ENCODE measurements around the gene SMAD4.
"Not testable (repeated sequence)": the region's sequence is repeated elsewhere in the genome, so short reads cannot be mapped to it uniquely, and the experiment has no call there.

Gene SMAD4

DNA sequence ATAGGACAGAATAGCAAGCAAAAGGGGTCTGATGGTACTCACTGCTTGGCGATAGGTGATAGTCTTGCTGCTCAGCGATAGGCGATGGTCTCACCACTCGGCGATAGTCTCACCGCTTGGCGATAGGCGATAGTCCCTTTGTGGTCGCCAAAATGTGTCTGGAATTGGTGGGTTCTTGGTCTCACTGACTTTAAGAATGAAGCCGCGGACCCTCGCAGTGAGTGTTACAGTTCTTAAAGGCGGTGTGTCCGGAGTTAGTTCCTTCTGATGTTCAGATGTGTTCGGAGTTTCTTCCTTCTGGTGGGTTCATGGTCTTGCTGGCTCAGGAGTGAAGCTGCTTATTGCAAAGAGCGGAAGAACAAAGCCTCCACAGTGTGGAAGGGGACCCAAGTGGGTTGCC, 90.0 kb downstream of the SMAD4 start:
- DNase-seq, result not testable (repeated sequence)

DNA sequence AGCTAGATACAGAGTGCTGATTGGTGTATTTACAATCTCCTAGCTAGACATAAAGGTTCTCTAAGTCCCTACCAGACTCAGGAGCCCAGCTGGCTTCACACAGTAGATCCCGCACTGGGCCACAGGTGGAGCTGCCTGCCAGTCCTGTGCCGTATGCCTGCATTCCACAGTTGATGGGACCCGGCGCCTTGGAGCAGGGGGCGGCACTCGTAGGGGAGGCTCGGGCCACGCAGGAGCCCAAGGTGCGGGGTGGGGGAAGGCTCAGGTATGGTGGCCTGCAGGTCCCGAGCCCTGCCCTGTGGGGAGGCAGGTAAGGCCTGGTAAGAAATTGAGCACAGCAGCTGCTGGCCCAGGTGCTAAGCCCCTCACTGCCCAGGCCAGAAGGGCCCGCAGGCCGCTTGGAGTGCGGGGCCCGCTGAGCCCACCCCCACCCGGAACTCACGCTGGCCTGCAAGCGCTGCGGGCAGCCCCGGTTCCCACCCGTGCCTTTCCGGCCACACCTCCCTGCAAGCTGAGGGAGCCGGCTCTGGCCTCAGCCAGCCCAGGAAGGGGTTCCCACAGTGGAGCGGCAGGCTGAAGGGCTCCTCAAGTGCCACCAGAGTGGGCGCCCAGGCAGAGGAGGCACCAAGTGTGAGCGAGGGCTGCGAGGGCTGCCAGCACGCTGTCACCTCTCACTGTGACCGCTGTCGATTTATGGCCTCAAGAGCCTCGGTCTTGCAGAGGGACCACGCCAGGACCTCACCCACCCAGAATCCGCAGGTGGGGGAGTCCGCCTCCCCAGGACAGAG, 91.0 kb downstream of the SMAD4 start:
- no peak for DNase-seq

DNA sequence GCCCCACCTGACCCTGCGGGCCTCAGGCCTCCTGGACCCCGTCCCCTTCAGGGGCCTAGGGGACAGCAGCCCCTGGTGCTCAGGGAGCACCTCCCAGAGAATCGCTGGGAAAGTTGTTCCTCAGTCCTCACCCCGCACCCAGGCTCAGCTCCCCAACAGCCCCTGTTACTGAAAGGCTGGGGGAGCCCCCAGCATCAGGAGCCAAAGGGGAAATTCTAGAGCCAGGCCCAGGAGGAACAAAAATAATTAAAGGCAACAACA, 91.5 kb downstream of the SMAD4 start:
- no peak for DNase-seq

DNA sequence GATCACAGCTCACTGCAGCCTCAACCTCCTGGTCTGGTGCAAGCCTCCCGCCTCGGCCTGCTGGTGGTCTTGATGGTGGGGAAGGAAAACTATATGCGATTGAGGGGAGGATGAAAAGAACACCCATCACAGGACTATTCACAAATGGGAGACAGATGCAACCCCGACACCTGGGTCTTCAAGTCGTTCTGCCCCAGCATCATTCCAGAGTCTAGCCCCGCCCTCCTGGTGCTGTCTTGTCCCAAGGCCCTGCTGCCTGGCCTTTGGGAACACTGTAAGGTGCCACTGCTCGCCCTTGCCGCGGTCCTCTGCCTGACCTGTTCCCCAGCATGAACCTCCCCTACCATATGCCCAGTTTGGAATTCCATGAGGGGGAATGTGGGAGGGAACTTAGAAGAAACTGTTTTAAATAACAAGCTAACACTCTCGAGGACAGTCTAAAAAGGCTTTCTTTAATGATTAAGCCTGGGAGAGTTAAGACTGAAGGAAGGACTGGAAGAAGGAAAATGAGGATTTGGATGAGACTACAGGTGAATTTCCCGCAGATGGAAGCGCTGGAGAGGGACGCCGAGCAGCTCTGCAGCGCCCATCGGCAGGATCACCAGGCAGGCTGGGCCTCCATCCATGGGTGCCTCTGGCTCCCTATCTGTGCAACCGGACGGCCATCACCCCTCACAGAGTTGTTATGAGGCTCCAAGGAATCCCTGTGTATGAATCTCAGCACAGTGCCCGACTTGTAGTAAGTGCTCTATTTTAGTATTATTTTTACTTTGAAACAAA, 92.4 kb downstream of the SMAD4 start:
- no peak for DNase-seq

DNA sequence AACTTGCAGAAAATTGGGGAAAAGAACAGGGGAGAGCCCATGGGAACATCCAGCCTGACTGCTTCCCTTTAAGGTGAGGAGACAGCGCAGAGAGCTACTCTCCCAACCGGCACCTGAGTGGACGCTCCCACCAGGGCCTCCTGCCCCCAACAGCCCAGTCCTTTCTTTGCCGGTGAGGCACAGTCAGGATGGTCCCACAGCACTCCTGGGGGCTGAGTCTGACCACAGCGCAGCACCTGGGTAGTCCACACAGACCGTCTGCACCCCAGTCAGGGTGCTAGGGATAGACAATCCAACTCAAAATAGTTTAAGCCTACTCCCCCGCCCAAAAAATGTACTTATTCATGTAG, 93.0 kb downstream of the SMAD4 start:
- DNase-seq, result no peak

DNA sequence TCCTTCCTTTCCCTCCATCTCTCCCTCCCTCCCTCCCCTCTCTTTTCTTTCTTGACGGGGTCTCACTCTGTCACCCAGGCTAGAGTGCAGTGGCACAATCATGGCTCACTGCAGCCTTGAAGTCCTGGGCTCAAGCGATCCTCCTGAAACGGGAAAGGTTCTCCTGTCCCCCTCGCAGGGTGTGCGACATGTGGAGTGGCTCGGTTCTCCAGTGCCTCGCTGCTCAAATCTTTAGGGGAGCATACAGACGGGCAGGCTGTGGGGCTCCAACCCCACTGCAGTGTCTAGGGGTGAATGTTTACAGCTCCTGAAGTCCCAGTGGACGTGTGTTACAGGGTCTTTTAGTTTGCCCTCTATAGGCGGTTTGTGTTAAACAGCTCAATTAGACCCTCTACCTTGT, 93.5 kb downstream of the SMAD4 start:
- DNase-seq, result no peak

DNA sequence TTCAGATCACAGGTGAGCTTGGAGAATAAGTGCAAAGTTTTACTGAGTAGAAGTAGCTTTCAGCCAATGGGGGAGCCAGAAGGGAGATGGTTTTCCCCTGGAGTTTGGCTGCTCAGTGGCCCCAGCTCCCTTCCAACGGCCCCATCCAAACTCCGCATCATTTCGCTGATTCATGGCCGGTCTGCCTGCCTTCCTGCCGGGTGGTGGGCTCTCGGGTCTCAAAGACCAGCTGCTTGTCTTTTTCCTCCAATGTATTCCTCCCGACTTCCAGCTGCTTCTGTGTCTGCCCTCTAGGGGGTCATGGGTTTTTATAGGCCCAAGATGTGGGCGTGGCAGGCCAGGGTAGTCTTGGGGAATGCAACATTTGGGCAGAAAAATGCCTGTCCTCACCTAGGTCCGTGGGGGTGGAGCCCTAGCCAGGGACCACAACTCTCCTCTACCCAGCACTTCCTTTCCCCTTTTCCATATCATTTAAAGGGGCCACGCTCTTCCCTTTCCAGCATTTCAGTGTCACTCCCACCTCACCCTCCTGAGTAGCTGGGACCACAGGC, 94.0 kb downstream of the SMAD4 start:
- DNase-seq, result no peak

DNA sequence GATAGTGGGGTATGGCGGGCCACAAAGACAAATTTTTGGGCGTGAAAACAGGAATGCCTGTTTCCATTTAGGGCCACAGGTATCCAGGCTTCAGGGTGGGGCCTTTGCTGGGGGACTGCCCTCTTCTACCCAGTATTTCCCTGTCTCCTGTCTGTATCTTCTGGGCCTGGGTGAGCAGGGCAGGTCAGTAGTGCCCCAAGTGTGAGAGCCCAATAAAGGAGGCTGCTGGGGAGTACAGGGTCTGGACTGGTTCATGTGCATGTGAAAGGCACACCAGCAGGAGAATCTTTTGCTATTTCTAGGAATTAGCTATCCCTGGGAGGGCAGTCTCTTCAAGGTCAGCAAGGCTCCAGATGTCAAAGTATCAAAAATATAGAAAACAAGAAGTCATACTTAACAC, 96.0 kb downstream of the SMAD4 start:
- DNase-seq, result no peak

DNA sequence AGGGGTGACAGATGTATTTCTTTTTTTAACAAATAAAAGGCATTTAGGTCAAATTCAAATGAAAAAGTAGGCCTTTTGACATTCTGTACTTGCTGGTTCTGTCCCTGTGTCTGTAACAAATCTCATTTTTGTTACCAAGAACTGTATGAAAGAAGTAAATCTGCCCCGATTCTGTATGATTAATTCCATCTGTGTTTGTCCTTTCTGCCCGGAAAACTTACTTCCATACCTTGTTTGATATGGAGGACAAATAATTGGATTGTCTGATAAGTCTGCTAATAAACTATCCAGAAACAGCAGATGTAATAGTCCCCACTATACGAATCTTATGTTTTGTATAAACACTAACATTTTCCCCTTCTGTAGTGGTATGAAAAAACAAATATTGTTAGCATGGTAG, 97.7 kb downstream of the SMAD4 start:
- DNase-seq, result no peak

- DNase-seq, result no peak
These were observed 98.5 kb downstream of the SMAD4 start for GRCh38 chr18:51128533-51128932.

GRCh38 chr18:51132256-51132935, 102.4 kb downstream of the SMAD4 start:
- DNase-seq, result no peak

DNA sequence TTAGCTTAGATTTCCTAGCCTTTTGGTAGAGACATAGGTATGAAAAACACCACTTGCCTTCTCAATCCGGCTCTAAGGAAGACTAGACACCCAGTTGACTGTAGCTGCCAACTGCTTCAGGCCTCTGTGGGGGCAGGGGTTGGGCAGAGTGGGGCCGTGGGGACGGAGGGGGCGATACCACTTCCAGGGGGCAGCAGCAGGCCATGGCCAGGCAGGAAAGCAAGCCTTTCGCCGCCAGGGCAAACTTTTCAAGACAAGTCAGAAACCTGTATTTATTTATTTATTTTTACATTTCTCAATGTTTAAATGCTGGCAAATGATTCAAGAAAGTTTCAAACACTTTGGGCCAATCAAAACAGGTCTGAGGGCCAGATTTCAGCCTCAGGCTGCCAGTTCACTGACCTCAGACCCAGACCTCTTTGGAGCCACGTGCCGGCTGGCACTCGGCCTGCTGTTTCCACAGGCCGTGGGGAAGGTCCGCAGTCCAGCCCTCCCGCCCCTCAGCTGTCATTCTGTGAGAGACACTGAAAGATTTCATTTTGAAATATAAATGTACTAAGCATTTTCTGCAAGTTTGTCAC, 103.7 kb downstream of the SMAD4 start:
- no peak for DNase-seq

Measured in NCI-H1105 (cell line).